GM19455 (cell line): ENCODE measurements around the gene NTRK3.

Source experiments
- ATAC-seq: cut with Tn5 transposase; IDR thresholded peaks from one replicate; pipeline ENCODE4 v1.9.1; 2021; ENCODE audit not compliant: unreplicated experiment

The NTRK3 gene

GRCh38 chr15:87952736-87953287 lies 303.7 kb downstream of the NTRK3 start:
- no peak for ATAC-seq

- no peak for ATAC-seq
Observed at GRCh38 chr15:87949575-87950223, 306.8 kb downstream of the NTRK3 start.

GRCh38 chr15:87949151-87949574 lies 307.4 kb downstream of the NTRK3 start:
- no peak for ATAC-seq

- ATAC-seq: no peak
Observed at GRCh38 chr15:87947560-87947959, 309.0 kb downstream of the NTRK3 start.

- no peak for ATAC-seq
Observed at GRCh38 chr15:87945246-87945645, 311.3 kb downstream of the NTRK3 start.

GRCh38 chr15:87944691-87945090 lies 311.8 kb downstream of the NTRK3 start:
- ATAC-seq: no peak

GRCh38 chr15:87944050-87944449 lies 312.5 kb downstream of the NTRK3 start:
- ATAC-seq: no peak

- no peak for ATAC-seq
Observed at GRCh38 chr15:87943626-87944025, 312.9 kb downstream of the NTRK3 start.

- ATAC-seq: no peak
Observed at GRCh38 chr15:87942316-87942715, 314.2 kb downstream of the NTRK3 start.

- ATAC-seq: no peak
Observed at GRCh38 chr15:87941606-87942005, 314.9 kb downstream of the NTRK3 start.

GRCh38 chr15:87940768-87941167 lies 315.8 kb downstream of the NTRK3 start:
- ATAC-seq: no peak

- no peak for ATAC-seq
Observed at GRCh38 chr15:87939848-87940457, 316.6 kb downstream of the NTRK3 start.

- ATAC-seq: no peak
Observed at GRCh38 chr15:87938031-87938430, 318.5 kb downstream of the NTRK3 start.

GRCh38 chr15:87935583-87935982 lies 321.0 kb downstream of the NTRK3 start:
- ATAC-seq: no peak

GRCh38 chr15:87931584-87931983 lies 325.0 kb downstream of the NTRK3 start:
- no peak for ATAC-seq

GRCh38 chr15:87930457-87930856 lies 326.1 kb downstream of the NTRK3 start:
- ATAC-seq: no peak

- ATAC-seq: no peak
Observed at GRCh38 chr15:87929841-87930240, 326.7 kb downstream of the NTRK3 start.

GRCh38 chr15:87924433-87924832 lies 332.1 kb downstream of the NTRK3 start:
- no peak for ATAC-seq

GRCh38 chr15:87919064-87919463 lies 337.5 kb downstream of the NTRK3 start:
- ATAC-seq: no peak

GRCh38 chr15:87917480-87917879 lies 339.1 kb downstream of the NTRK3 start:
- no peak for ATAC-seq

GRCh38 chr15:87916208-87916607 lies 340.3 kb downstream of the NTRK3 start:
- no peak for ATAC-seq

GRCh38 chr15:87910301-87910700 lies 346.2 kb downstream of the NTRK3 start:
- no peak for ATAC-seq
